ENCODE results near the gene RPGRIP1L.

The RPGRIP1L gene

GRCh38 chr16:53600616-53601015 lies 103.0 kb downstream of the RPGRIP1L start:
- DNase-seq (ENCODE audit: low read depth): no peak

DNA sequence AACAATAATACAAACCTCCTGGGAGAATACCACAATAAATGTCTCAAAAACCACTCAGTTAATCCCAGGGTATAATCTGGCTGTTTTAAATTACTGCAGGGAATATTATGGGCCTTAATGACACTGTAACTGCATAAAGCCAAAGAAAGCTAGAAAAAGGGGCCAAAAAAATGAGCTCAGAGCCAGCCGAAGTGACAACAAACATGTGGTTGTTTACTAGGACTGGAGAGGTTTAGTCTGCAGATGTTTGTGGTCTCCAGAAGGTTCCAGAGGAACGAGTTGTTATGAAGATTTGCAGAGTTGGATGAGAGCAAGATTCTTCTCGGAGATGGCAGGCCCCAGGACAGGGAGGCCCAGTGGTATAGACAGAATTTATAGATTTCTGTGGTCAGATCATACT lies 103.5 kb downstream of the RPGRIP1L start:
- DNase-seq (ENCODE audit: low read depth): no peak

GRCh38 chr16:53599548-53599947 lies 104.1 kb downstream of the RPGRIP1L start:
- DNase-seq (ENCODE audit: low read depth): no peak

- DNase-seq (ENCODE audit: low read depth): no peak
Measured at GRCh38 chr16:53598511-53599275, 105.0 kb downstream of the RPGRIP1L start.

- DNase-seq (ENCODE audit: low read depth): no peak
Measured at GRCh38 chr16:53597776-53598175, 105.9 kb downstream of the RPGRIP1L start.

DNA sequence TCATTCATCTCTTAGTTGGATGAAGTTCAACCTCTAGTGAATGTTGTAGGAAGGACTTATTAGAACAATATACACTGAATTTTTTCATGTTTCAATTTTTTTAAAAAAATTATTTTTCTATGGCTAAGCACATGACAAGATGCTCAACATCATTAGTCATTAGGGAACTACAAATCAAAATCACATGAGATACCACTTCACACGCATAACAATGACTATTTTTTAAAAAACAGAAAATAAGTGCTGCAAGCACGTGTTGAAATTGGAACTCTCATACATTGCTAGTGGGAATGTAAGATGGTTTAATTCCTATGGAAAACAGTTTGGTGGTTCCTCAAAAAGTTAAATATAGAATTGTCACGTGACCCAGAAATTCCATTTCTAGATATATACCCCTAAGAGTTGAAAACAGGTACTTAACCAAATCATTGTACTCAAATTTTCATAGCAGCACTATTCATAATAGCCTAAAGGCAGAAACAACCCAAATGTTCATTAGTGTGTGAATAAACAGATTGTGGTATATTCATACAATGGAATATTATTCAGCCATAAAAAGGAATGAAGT lies 115.5 kb downstream of the RPGRIP1L start:
- DNase-seq (ENCODE audit: low read depth): no peak

DNA sequence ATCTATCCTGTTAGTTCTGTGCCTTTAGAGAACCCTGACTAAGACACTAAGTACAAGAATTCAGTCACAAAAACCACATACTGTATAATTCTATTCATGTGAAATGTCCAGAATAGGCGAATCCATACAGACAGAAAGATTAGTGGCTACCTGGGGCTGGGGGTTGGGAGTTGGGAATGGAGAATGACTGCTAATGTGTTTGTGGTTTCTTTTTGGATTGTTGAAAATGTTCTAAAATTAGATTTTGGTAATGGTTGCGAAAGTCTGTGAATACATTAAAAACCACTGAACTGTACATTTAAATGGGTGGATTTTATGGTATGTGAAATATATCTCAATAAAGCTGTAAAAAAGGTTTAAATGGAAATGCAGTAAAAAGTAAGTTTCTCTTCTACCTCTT lies 120.3 kb downstream of the RPGRIP1L start:
- no peak for DNase-seq (ENCODE audit: low read depth)

DNA sequence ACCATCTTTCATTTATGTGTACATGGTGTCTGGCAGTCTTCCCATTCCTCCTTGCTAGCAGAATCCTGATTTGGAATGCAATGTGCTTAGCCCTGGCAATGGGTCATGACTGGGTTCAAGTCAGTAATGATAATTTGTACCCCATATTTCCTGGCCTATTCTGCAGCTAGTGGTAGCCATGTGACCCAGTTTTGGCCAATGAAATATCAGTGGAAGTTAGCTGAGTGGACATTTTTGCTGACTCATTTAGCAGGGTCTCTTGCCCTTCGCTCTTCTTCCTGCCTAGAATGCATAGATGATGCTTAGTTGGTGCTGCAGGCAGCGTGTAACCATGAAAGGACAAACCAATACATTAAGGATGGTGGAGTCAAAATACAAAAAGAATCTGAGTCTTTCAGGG lies 121.9 kb downstream of the RPGRIP1L start:
- DNase-seq (ENCODE audit: low read depth): no peak

- DNase-seq (ENCODE audit: low read depth): no peak
Measured at GRCh38 chr16:53580038-53580802, 123.4 kb downstream of the RPGRIP1L start.

- no peak for DNase-seq (ENCODE audit: low read depth)
Measured at GRCh38 chr16:53576904-53577303, 126.8 kb downstream of the RPGRIP1L start.

GRCh38 chr16:53576210-53576609 lies 127.4 kb downstream of the RPGRIP1L start:
- DNase-seq (ENCODE audit: low read depth): no peak

- DNase-seq (ENCODE audit: low read depth): no peak
Measured at GRCh38 chr16:53571763-53572162, 131.9 kb downstream of the RPGRIP1L start.

- no peak for DNase-seq (ENCODE audit: low read depth)
Measured at GRCh38 chr16:53566552-53567245, 137.0 kb downstream of the RPGRIP1L start.

DNA sequence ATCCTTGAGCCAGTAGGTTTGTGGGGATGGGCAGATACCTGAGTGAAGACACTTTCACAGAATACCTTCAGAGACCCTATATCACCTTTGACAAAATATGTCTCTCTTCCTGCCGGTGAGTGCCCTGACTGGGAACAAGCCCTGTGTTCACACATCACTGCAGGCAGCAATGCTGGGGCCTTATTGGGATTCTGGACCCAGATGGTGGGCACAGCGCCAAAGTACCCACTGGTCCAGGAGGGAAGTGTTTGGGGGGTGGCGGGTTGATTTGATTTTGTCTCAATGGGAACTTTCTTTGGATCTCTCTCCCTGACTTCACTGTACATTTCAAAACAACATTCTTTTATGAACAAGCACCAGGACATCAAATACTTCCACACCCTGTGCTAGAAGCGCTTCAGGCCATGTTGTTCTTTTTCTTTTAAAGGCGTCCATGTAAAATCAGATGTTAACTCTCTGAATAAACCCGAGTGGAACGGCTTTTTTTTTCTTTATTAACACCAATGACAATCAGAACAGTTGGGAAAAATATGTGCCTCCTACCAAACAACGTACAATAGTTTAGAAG lies 138.3 kb downstream of the RPGRIP1L start:
- DNase-seq (ENCODE audit: low read depth): no peak

- no peak for DNase-seq (ENCODE audit: low read depth)
Measured at GRCh38 chr16:53563426-53563825, 140.2 kb downstream of the RPGRIP1L start.

- no peak for DNase-seq (ENCODE audit: low read depth)
Measured at GRCh38 chr16:53561101-53561888, 142.4 kb downstream of the RPGRIP1L start.

- no peak for DNase-seq (ENCODE audit: low read depth)
Measured at GRCh38 chr16:53559270-53559951, 144.2 kb downstream of the RPGRIP1L start.

DNA sequence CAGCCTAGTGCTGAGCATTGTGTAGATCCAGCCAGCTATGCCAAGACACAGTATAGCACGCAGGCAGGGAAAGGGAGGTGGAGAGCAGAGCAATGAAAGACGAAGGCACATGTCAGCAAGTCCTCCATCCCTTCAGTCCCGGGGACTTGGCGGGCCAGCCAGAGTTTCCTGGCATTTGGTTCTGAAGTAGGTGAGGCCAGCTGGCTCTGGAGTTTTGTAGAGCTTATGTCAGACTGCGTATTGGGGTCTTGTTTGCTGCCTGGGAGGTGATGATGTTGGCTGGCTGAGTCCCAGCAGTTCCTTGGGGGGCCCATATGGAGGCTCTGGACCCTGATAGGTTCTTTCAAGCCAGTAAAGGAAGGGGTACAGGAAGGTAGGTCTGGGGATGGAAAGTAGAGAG lies 144.9 kb downstream of the RPGRIP1L start:
- DNase-seq (ENCODE audit: low read depth): no peak

DNA sequence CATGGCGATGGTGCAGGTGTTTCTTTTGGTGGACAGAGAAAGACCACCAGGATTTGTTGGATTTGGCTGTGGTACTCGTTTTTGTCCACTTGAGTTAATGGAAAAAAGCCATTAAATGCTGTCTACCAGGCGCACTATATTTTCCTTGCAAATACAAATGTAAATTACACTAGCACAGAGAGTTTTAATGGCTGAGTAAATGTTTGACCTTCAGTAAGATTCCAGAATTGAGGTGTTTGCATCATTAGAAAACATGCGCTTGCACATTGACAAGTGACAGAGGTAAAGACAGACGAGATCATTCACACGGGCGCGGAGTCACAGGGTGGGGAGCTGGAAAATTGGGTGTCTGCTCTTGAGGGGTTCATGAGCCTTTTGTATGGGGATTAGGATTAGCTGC lies 147.1 kb downstream of the RPGRIP1L start:
- no peak for DNase-seq (ENCODE audit: low read depth)

- DNase-seq (ENCODE audit: low read depth): peak; percentile 22
Measured at GRCh38 chr16:53549970-53550690, 153.5 kb downstream of the RPGRIP1L start.
